HG02938 (cell line): ENCODE results near the gene KCNC1.

Experiments
- ATAC-seq: cut with Tn5 transposase; IDR thresholded peaks from one replicate; pipeline ENCODE4 v1.9.1; 2021; ENCODE audit warnings: mild to moderate bottlenecking, moderate library complexity; ENCODE audit not compliant: unreplicated experiment

KCNC1 gene

DNA sequence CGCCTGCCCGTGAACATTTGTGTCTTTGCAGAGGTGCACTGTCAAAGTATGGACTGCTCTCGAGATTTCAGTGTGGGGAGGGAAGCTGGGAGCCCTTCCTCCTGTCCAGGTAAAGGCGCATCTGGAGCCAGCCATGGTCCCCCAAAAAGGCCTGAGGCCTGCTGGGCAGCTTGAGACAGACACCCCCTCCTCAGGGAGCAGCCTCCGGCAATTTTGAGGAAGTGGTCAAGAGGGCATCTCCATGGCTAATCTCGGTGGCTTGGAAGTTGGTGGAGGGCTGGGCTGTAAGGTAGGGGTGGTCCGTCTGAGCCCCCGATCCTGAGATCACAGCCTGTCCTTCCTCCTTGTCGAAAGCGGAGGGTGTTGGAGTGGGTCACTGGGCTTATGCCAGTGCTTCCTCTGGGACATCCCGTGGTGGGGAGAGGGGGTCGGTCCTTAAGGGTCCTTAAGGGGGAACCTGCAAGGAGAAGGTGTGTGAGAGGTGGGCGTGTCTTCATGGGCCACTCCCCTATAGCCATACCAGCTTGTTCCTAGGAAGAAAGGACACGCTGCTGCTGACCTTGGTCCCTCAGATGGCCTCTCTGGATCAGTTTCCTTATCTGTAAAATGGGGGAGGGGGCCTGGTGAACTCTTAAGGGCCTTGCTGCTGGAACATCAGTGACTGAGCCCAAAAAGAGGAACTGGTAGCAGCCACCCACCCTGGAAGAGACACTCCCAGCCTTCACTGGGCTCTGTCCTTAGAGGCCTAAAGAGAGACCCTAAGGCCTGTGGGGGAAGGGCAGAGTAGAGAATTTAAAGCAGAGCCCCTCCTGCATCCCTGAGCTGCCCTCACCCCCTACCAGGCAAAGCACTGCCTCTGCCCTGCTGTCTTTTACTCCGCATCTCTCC is 2.6 kb downstream of the KCNC1 start:
- ATAC-seq: no peak

- no peak for ATAC-seq
These were observed 3.8 kb downstream of the KCNC1 start for GRCh38 chr11:17738151-17738973.

GRCh38 chr11:17739945-17740338 is 5.4 kb downstream of the KCNC1 start:
- ATAC-seq: no peak

DNA sequence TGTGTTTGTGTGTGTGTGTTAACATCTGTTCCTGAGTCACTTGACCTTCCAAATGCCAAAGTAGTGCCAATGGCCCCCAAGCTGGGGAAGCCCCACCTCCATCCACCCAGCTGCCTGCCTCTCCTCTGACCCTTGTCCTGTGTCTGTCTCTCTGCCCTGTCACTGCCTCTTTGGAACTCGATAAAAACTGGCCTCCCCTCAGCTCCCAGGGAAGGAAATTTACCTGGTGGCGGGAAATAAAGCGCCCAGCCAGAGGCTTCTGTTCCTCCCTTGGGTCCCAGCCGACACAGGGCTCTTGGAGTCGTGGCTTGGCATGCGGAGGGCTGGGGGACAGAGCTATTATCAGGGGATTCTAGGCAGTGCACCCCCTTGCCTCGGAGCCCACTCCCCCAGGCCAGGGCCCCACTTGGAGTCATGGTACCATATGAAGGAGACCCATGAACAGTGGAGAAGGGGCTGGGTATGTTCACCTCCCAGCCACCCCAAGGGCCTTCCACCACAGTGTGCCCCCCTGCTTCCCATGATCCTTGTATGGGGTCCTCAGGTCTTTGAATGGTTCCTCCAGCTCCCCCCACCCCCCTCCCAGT is 6.2 kb downstream of the KCNC1 start:
- no peak for ATAC-seq

DNA sequence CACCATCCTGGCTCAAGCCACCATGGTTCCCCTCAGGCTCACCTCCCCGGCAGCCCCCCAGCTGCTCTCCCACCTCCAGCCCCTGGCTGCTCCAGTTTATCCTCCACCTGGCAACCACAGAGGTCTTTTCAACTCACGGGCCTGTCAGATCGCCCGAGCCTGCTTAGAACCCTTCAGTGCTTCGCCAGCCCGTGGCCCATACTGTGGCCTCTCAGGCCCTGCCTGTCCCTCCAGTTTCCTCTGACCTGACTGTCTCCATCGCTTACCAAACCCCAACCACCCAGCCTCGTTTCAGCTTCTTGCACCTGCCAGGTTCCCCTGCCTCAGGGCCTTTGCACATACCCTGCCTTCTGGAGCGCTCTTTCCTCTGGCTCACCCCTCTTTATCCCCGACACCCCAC is 6.9 kb downstream of the KCNC1 start:
- no peak for ATAC-seq

GRCh38 chr11:17742019-17742418 is 7.4 kb downstream of the KCNC1 start:
- ATAC-seq: no peak

- no peak for ATAC-seq
These were observed 8.6 kb downstream of the KCNC1 start for GRCh38 chr11:17743026-17743807.

- no peak for ATAC-seq
These were observed 9.2 kb downstream of the KCNC1 start for GRCh38 chr11:17743808-17744119.

GRCh38 chr11:17744151-17744940 is 9.8 kb downstream of the KCNC1 start:
- no peak for ATAC-seq

- no peak for ATAC-seq
These were observed 10.6 kb downstream of the KCNC1 start for GRCh38 chr11:17745023-17745772.

DNA sequence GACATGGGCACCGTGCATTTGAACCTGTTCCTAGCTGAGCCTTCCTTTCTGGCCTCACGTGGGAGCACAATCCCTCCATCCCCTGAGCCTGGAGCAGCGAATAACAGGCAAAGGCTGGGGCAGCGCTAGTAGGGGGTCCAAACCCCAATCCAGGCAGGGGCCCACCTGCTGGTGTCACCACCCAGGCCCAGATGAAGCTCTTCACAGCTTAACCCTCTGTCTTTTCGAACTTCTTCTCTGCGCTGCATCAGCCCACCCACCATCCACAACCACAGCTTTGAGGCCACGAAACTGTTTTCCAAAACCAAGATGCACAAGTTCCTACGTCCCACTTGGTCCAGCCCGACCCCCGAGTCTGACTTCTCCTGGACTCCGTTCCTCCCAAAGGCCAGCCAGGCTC is 11.5 kb downstream of the KCNC1 start:
- ATAC-seq: no peak

DNA sequence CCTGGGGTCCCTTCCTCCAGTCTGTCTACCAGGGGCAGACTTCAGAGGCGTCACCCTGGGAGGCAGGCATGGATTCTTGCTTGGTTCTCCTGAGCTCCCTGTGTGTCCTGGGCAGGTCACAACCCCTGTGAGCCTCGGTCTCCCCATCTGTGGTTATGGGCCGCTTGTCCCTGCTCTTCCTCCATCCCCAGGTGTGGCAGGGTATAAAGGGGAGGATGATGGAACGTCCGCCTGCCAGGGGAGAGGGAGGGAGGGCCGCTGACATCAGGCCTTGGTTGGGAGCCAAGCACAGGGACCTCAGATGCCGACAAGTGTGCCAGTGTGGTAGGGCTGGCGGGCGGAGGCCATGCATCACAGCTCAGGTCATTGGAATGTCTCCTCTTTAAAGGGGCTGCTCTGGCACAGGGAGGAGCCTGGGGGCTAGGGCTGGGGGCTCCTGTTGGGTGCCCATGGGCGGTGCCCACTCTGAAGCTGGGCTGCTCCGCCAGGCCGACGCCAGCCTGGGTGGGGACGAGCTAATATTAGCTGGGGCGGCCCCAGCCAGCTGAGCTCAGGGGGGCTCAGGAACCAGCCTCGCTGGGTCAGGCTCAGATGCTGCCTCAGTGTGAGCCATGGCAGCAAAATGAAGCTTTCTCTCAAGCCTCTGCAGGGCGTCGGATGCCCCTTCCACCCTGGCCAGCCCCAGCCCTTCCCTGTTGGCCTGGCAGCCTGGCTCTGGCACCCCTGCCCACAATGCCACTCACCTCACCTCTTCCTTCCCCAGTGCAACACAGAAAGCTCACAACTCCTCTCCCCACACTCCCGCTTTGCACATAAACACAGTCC is 12.8 kb downstream of the KCNC1 start:
- ATAC-seq: no peak

- ATAC-seq: no peak
These were observed 13.5 kb downstream of the KCNC1 start for GRCh38 chr11:17748044-17748443.

- ATAC-seq: no peak
These were observed 14.5 kb downstream of the KCNC1 start for GRCh38 chr11:17748761-17749721.

DNA sequence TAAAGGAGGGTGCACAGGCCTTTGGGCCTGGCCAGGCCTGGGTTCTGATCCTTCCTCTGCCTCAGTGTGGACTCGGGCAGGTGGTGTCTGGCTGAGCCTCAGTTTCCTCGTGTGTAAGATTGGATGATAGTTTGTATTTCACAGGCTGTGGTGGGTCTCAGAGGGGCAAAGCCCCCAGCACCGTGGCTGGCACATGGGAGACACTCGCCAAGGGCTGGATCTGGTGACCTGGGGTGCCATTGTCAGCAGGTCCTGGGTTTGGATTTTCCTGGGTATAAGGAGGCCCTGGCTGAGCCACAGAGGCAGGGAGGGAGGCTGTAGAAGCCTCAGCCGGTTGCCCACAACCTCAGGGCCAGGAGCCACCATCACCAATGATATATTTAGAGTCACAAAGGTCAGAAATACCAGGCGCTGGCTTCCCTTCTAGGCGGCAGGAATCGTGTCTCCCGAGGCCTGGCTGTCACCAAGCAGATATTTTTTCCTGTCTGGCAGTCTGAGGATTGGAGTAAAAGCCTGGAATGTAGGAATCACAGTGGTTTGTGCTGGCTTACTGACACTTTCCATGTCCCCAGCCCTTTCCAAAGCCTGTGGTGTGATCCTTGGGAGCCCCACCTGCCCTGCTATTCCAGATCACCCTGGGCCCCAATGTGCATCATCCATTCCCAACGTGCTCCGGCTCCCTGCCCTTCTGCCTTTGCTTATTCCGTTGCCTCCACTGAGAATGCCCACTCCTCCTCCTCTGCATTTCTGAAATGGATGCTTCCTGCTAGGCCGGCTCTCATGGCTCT is 15.6 kb downstream of the KCNC1 start:
- ATAC-seq: no peak

GRCh38 chr11:17750801-17751165 is 16.2 kb downstream of the KCNC1 start:
- no peak for ATAC-seq

- no peak for ATAC-seq
These were observed 17.0 kb downstream of the KCNC1 start for GRCh38 chr11:17751558-17751957.
